HG02852 (cell line): ENCODE measurements around the gene ICA1.
"Not testable (repeated sequence)": the region's sequence is repeated elsewhere in the genome, so short reads cannot be mapped to it uniquely, and the experiment has no call there.

Experiments used
- ATAC-seq: cut with Tn5 transposase; IDR thresholded peaks from one replicate; pipeline ENCODE4 v1.9.1; 2021; ENCODE audit warnings: mild to moderate bottlenecking, moderate library complexity; ENCODE audit not compliant: unreplicated experiment

The ICA1 gene

GRCh38 chr7:8261711-8262695, at the start of gene ICA1:
TSS of gene ICA1 (minus strand) at chr7:8262167. CDS start at chr7:8235926, 26,241 bp downstream.
- ATAC-seq, result peak; percentile 56

GRCh38 chr7:8310876-8311275, 48.9 kb upstream of the ICA1 start:
- ATAC-seq, result no peak

- no peak for ATAC-seq
Measured at GRCh38 chr7:8305625-8306388, 43.8 kb upstream of the ICA1 start.

- ATAC-seq, result no peak
Measured at GRCh38 chr7:8305104-8305503, 43.1 kb upstream of the ICA1 start.

- no peak for ATAC-seq
Measured at GRCh38 chr7:8303904-8304528, 42.0 kb upstream of the ICA1 start.

- not testable (repeated sequence) for ATAC-seq
Measured at GRCh38 chr7:8297023-8297422, 35.1 kb upstream of the ICA1 start.

GRCh38 chr7:8296362-8296659, 34.3 kb upstream of the ICA1 start:
- ATAC-seq, result no peak

- ATAC-seq, result peak; percentile 98
Measured at GRCh38 chr7:8295638-8296361, 33.8 kb upstream of the ICA1 start.

- ATAC-seq, result no peak
Measured at GRCh38 chr7:8291397-8292141, 29.6 kb upstream of the ICA1 start.

- ATAC-seq, result no peak
Measured at GRCh38 chr7:8290645-8291308, 28.8 kb upstream of the ICA1 start.

- ATAC-seq, result no peak
Measured at GRCh38 chr7:8286118-8286517, 24.2 kb upstream of the ICA1 start.

- no peak for ATAC-seq
Measured at GRCh38 chr7:8285155-8285554, 23.2 kb upstream of the ICA1 start.

- ATAC-seq, result no peak
Measured at GRCh38 chr7:8284606-8285005, 22.6 kb upstream of the ICA1 start.

- ATAC-seq, result no peak
Measured at GRCh38 chr7:8283968-8284367, 22.0 kb upstream of the ICA1 start.

- no peak for ATAC-seq
Measured at GRCh38 chr7:8282871-8283270, 20.9 kb upstream of the ICA1 start.

- no peak for ATAC-seq
Measured at GRCh38 chr7:8282162-8282561, 20.2 kb upstream of the ICA1 start.

GRCh38 chr7:8278183-8278582, 16.2 kb upstream of the ICA1 start:
- ATAC-seq, result no peak

- ATAC-seq, result no peak
Measured at GRCh38 chr7:8277394-8277982, 15.5 kb upstream of the ICA1 start.

- ATAC-seq, result no peak
Measured at GRCh38 chr7:8274589-8274988, 12.6 kb upstream of the ICA1 start.
